Progenitor cell of endocrine pancreas (in vitro differentiated cells): Measurements from ENCODE around the gene SRRM2. TPM values are rescaled to one million over a fixed set of nuclear protein-coding genes. Genes with fewer than 3 reads are reported as not detected.

Experiments
- DNase-seq: peaks from one replicate; pipeline ENCODE4 v3.0.0; 2021; ENCODE audit warnings: low spot score; ENCODE audit not compliant: unreplicated experiment
- H3K27ac Mint-ChIP-seq: 2 replicates; pipeline ENCODE4 v1.8.0; 2021; ENCODE audit warnings: mild to moderate bottlenecking, moderate library complexity, mixed read lengths
- H3K27me3 Mint-ChIP-seq: 2 replicates; pipeline ENCODE4 v1.8.0; 2021; ENCODE audit warnings: mixed read lengths
- H3K36me3 Mint-ChIP-seq: 2 replicates; pipeline ENCODE4 v1.8.0; 2022; ENCODE audit warnings: mixed read lengths; ENCODE audit not compliant: insufficient read depth
- H3K4me1 Mint-ChIP-seq: 2 replicates; pipeline ENCODE4 v1.8.0; 2021; ENCODE audit warnings: low read depth, mixed read lengths
- H3K4me3 Mint-ChIP-seq: 2 replicates; pipeline ENCODE4 v1.8.0; 2021; ENCODE audit warnings: low read depth, mild to moderate bottlenecking, moderate library complexity, mixed read lengths
- H3K9me3 Mint-ChIP-seq: 2 replicates; pipeline ENCODE4 v1.8.0; 2021; ENCODE audit warnings: low read depth, mixed read lengths
- CTCF ChIP-seq: fragments of 200-600 bp; sonication (generic); IDR thresholded peaks from one replicate; pipeline ENCODE4 v1.5.0; 2021; ENCODE audit warnings: antibody characterized with exemption, mild to moderate bottlenecking; ENCODE audit not compliant: unreplicated experiment
- total RNA-seq: library from RNA; stranded (reverse); gene quantifications from 2 replicates; pipeline ENCODE4 v1.2.1, GENCODE V29; 2021

SRRM2 gene
- total RNA-seq, 1 donor from 2014 or later = 817 TPM

- Mint-ChIP-seq H3K9me3 (no peaks in the 10 kb centered on the region), H3K4me1 (peaks cover 12% of the 10 kb centered on the region), H3K27me3 (peaks cover 4% of the 10 kb centered on the region), H3K4me3 (no peak overlapping the region), H3K27ac (no peak overlapping the region), H3K36me3 (no peaks in the 10 kb centered on the region)
- DNase-seq = no peak
- no peak for TF ChIP-seq CTCF
Measured at GRCh38 chr16:2786061-2786825, 33.8 kb downstream of the SRRM2 start.

GRCh38 chr16:2786826-2787151, 34.4 kb downstream of the SRRM2 start:
- peaks cover 6% of the 10 kb centered on the region for H3K27me3 Mint-ChIP-seq
- DNase-seq = no peak
- H3K9me3 Mint-ChIP-seq = no peaks in the 10 kb centered on the region
- no peak overlapping the region for H3K4me3 Mint-ChIP-seq
- H3K4me1 Mint-ChIP-seq = peaks cover 12% of the 10 kb centered on the region
- no peak overlapping the region for H3K27ac Mint-ChIP-seq
- no peak for TF ChIP-seq CTCF
- no peaks in the 10 kb centered on the region for H3K36me3 Mint-ChIP-seq

GRCh38 chr16:2787406-2787805, 35.0 kb downstream of the SRRM2 start, which contains the start of gene PRSS33:
Gene PRSS33 (minus strand): TSS chr16:2787560. CDS start chr16:2786547, 1,013 bp downstream.
- Mint-ChIP-seq H3K27me3 (peaks cover 6% of the 10 kb centered on the region), H3K4me1 (peaks cover 12% of the 10 kb centered on the region), H3K36me3 (no peaks in the 10 kb centered on the region), H3K4me3 (no peak within 1 kb of the TSS), H3K27ac (no peak within 1 kb of the TSS), H3K9me3 (no peaks in the 10 kb centered on the region)
- DNase-seq = no peak
- no peak for TF ChIP-seq CTCF

GRCh38 chr16:2787961-2788360, 35.5 kb downstream of the SRRM2 start:
- no peaks in the 10 kb centered on the region for H3K9me3 Mint-ChIP-seq
- no peak overlapping the region for H3K27ac Mint-ChIP-seq
- H3K4me3 Mint-ChIP-seq = no peak overlapping the region
- no peaks in the 10 kb centered on the region for H3K36me3 Mint-ChIP-seq
- peaks cover 6% of the 10 kb centered on the region for H3K27me3 Mint-ChIP-seq
- DNase-seq = no peak
- H3K4me1 Mint-ChIP-seq = peaks cover 12% of the 10 kb centered on the region
- TF ChIP-seq CTCF = no peak

GRCh38 chr16:2790631-2791030, 38.2 kb downstream of the SRRM2 start:
- H3K27ac Mint-ChIP-seq = no peak overlapping the region
- no peak for TF ChIP-seq CTCF
- DNase-seq = no peak
- H3K9me3 Mint-ChIP-seq = no peaks in the 10 kb centered on the region
- H3K27me3 Mint-ChIP-seq = peaks cover 6% of the 10 kb centered on the region
- H3K4me3 Mint-ChIP-seq = no peak overlapping the region
- no peaks in the 10 kb centered on the region for H3K36me3 Mint-ChIP-seq
- H3K4me1 Mint-ChIP-seq = peaks cover 19% of the 10 kb centered on the region
